Tibial nerve (tissue), 4 donors: Measurements from ENCODE around the gene GCHFR. TPM values are rescaled to one million over a fixed set of nuclear protein-coding genes. Genes with fewer than 3 reads are reported as not detected.

Experiments
- DNase-seq, 2 donors: peaks; one replicate each; pipeline ENCODE4 v3.0.0-alpha.2; 2019; ENCODE audit warnings: low spot score in 2 of 2
- H3K27ac ChIP-seq, 4 donors: fragments of 200-600 bp; sonication (generic) in 3 of 4; one replicate each; pipeline ENCODE4 v1.5.1; 2017 to 2019; ENCODE audit warnings: mild to moderate bottlenecking in 1 of 4
- H3K27me3 ChIP-seq, 2 donors: fragments of 200-600 bp; sonication (generic) in 1 of 2; one replicate each; pipeline versions ENCODE4 v1.5.1 to v1.6.0; 2017 to 2019
- H3K36me3 ChIP-seq, 3 donors: fragments of 200-600 bp; sonication (generic); one replicate each; pipeline ENCODE4 v1.5.1; 2018 to 2019
- H3K4me1 ChIP-seq, 4 donors: fragments of 200-600 bp; sonication (generic) in 3 of 4; one replicate each; pipeline ENCODE4 v1.5.1; 2017 to 2019
- H3K4me3 ChIP-seq, 4 donors: fragments of 200-600 bp; sonication (generic) in 3 of 4; one replicate each; pipeline ENCODE4 v1.5.1; 2017 to 2019; ENCODE audit warnings: mild to moderate bottlenecking in 1 of 4, moderate library complexity in 1 of 4
- H3K9me3 ChIP-seq, 4 donors: fragments of 200-600 bp; sonication (generic) in 3 of 4; one replicate each; pipeline ENCODE4 v1.5.1; 2017 to 2019
- EP300 ChIP-seq, 2 donors: sonication (generic); formaldehyde crosslinking; IDR thresholded peaks; one replicate each; pipeline ENCODE4 v1.6.1; 2017; ENCODE audit warnings: antibody characterized with exemption in 2 of 2, mild to moderate bottlenecking in 1 of 2
- POLR2A ChIP-seq, 2 donors: fragments of 450-650 bp; IDR thresholded peaks; one replicate each; pipeline ENCODE4 v1.6.1; 2017; ENCODE audit warnings: antibody characterized with exemption in 2 of 2, mild to moderate bottlenecking in 2 of 2, moderate library complexity in 2 of 2
- WGBS, 2 donors: methylation state at CpG; one replicate each; pipeline ENCODE4 v1.1.5; 2018; 5-methylcytosine and 5-hydroxymethylcytosine counted together
- total RNA-seq, 4 donors: library from RNA; depleted of rRNA; stranded (reverse); fragments of >200 nt; gene quantifications; one replicate each; pipeline ENCODE4 v1.1.0, GENCODE V29; 2016
- TF ChIP-seq, protein P1 (sequence below), 5 experiments: fragments of 200-600 bp in 3 of 5; fragments of 450-650 bp in 2 of 5; sonication (generic) in 3 of 5; IDR thresholded peaks; one replicate each; pipeline ENCODE4 v1.5.1; 2016 to 2019; ENCODE audit warnings: antibody characterized with exemption in 5 of 5, mild to moderate bottlenecking in 3 of 5, moderate library complexity in 2 of 5

The GCHFR gene
- total RNA-seq, 4 donors from 2014 or later: 24.5 to 49.4 (median 44.1) TPM

GRCh38 chr15:40746916-40747418 lies 16.9 kb upstream of the GCHFR start:
- no peak overlapping the region for H3K4me3 ChIP-seq
- H3K36me3 ChIP-seq: peaks cover 0 to 98% (median 6%) of the 10 kb centered on the region in 3 donors
- no peak for DNase-seq
- TF ChIP-seq, protein P1, sequence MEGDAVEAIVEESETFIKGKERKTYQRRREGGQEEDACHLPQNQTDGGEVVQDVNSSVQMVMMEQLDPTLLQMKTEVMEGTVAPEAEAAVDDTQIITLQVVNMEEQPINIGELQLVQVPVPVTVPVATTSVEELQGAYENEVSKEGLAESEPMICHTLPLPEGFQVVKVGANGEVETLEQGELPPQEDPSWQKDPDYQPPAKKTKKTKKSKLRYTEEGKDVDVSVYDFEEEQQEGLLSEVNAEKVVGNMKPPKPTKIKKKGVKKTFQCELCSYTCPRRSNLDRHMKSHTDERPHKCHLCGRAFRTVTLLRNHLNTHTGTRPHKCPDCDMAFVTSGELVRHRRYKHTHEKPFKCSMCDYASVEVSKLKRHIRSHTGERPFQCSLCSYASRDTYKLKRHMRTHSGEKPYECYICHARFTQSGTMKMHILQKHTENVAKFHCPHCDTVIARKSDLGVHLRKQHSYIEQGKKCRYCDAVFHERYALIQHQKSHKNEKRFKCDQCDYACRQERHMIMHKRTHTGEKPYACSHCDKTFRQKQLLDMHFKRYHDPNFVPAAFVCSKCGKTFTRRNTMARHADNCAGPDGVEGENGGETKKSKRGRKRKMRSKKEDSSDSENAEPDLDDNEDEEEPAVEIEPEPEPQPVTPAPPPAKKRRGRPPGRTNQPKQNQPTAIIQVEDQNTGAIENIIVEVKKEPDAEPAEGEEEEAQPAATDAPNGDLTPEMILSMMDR (IDR thresholded peaks at IDR 0.05): no peak
- no peak for TF ChIP-seq POLR2A (IDR thresholded peaks at IDR 0.05)
- no peak for TF ChIP-seq EP300 (IDR thresholded peaks at IDR 0.05)
- H3K4me1 ChIP-seq: peaks cover 0 to 4% (median 0%) of the 10 kb centered on the region in 4 donors
- H3K27ac ChIP-seq: no peak overlapping the region
- H3K27me3 ChIP-seq: no peaks in the 10 kb centered on the region
- no peaks in the 10 kb centered on the region for H3K9me3 ChIP-seq
- WGBS, 2 donors: 60 to 70% methylated on average over 3 of the region's 3 CpGs

- WGBS, 2 donors: 67 to 83% methylated on average over 7 of the region's 7 CpGs
- H3K27ac ChIP-seq: no peak overlapping the region
- TF ChIP-seq EP300 (IDR thresholded peaks at IDR 0.05) (no peak), POLR2A (IDR thresholded peaks at IDR 0.05) (no peak)
- TF ChIP-seq, protein P1 (IDR thresholded peaks at IDR 0.05): no peak
- H3K4me1 ChIP-seq: peaks cover 0 to 9% (median 0%) of the 10 kb centered on the region in 4 donors
- no peaks in the 10 kb centered on the region for H3K27me3 ChIP-seq
- H3K36me3 ChIP-seq: peaks cover 0 to 95% (median 6%) of the 10 kb centered on the region in 3 donors
- no peaks in the 10 kb centered on the region for H3K9me3 ChIP-seq
- no peak overlapping the region for H3K4me3 ChIP-seq
- DNase-seq: no peak
Observed at GRCh38 chr15:40747685-40748631, 15.9 kb upstream of the GCHFR start.

- WGBS, 2 donors: 90 to 96% methylated on average over 4 of the region's 4 CpGs
- Histone ChIP-seq H3K4me3 (no peak overlapping the region), H3K9me3 (no peaks in the 10 kb centered on the region), H3K36me3 (peaks cover 0 to 86% (median 6%) of the 10 kb centered on the region in 3 donors), H3K27ac (no peak overlapping the region), H3K4me1 (peaks cover 0 to 22% (median 1%) of the 10 kb centered on the region in 4 donors), H3K27me3 (no peaks in the 10 kb centered on the region)
- TF ChIP-seq POLR2A (IDR thresholded peaks at IDR 0.05) (no peak), EP300 (IDR thresholded peaks at IDR 0.05) (no peak)
- TF ChIP-seq, protein P1 (IDR thresholded peaks at IDR 0.05): no peak
- DNase-seq: no peak
Observed at GRCh38 chr15:40749151-40749630, 14.7 kb upstream of the GCHFR start.

DNA sequence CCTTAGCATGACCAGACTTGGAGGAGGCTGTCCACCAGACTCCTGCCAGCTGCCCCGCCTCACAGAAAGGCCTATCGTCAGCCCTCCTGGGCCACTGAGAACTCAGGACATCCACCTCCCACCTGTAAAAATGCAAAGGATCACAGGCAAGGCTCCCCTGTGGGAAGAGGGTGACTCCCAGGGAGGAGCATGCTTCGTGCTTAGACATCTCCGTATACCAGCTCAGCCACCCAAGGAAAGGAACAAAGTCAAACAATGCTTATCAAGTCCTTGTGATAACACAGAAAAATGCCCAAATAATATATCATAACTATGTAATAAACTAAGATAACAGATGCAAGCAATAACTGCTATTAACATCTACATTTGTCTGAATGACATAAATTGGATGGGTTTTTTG lies 13.0 kb upstream of the GCHFR start:
- Histone ChIP-seq H3K27ac (no peak overlapping the region), H3K27me3 (no peaks in the 10 kb centered on the region), H3K4me3 (no peak overlapping the region), H3K9me3 (no peaks in the 10 kb centered on the region), H3K4me1 (peaks cover 0 to 31% (median 5%) of the 10 kb centered on the region in 4 donors), H3K36me3 (peaks cover 0 to 69% (median 6%) of the 10 kb centered on the region in 3 donors)
- TF ChIP-seq EP300 (IDR thresholded peaks at IDR 0.05): no peak
- TF ChIP-seq, protein P1 (IDR thresholded peaks at IDR 0.05): no peak
- DNase-seq: no peak
- 89 to 91% methylated on average over 3 to 4 of the region's 4 CpGs for WGBS, 2 donors

DNA sequence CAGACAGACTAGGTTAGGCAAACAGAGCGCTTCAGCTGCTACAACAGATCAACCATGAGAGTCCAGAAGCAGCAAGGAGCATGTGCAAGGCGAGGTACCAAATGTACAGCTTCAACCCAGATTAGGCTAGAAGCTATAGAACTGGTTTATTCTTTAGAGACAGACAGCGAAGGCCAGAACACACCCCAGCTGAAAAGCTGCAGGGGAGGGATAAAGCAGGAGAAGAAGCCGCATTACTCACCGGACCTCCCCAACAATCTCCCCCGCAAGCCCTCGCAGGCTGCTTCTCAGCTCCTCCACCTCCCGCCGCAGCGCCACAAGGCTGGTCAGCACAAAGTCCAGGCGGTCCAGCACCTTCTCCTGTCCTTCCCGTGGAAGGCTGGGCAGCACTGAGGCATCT lies 12.1 kb upstream of the GCHFR start:
- no peak for TF ChIP-seq EP300 (IDR thresholded peaks at IDR 0.05)
- Histone ChIP-seq H3K36me3 (peaks cover 0 to 62% (median 6%) of the 10 kb centered on the region in 3 donors), H3K4me3 (no peak overlapping the region), H3K4me1 (peaks cover 0 to 31% (median 5%) of the 10 kb centered on the region in 4 donors), H3K27me3 (no peaks in the 10 kb centered on the region), H3K27ac (no peak overlapping the region), H3K9me3 (no peaks in the 10 kb centered on the region)
- WGBS, 2 donors: 92 to 94% methylated on average over 12 of the region's 12 CpGs
- DNase-seq: no peak
